GM23338 (cell line): Measurements from ENCODE around the gene PPP2R2B. TPM values are rescaled to one million over a fixed set of nuclear protein-coding genes. Genes with fewer than 3 reads are reported as not detected.
A peak's percentile ranks its signal among the peaks of the same experiment; 100 is the strongest.

ENCODE experiments used
- ATAC-seq: fragments of 200-7000 bp; cut with Tn5 transposase; 3 replicates; pipeline ENCODE4 v1.9.1; 2020
- DNase-seq: peaks from one replicate; pipeline ENCODE4 v3.0.0-alpha.2; 2015; ENCODE audit warnings: low spot score
- H2AFZ ChIP-seq: fragments of 200-600 bp; sonication (generic); 2 replicates; pipeline ENCODE4 v1.8.0; 2016; ENCODE audit warnings: antibody characterized with exemption, mild to moderate bottlenecking, moderate library complexity
- H3F3A ChIP-seq: fragments of 200-600 bp; sonication (generic); replicated peaks from 2 replicates; pipeline ENCODE4 v1.8.0; 2017; ENCODE audit warnings: antibody characterized with exemption, mixed run types, low read depth
- H3K27ac ChIP-seq: fragments of 200-600 bp; sonication (generic); 2 replicates; pipeline ENCODE4 v1.6.1; 2016; ENCODE audit warnings: low read depth
- H3K27me3 ChIP-seq: fragments of 200-600 bp; sonication (generic); 2 replicates; pipeline ENCODE4 v1.8.0; 2016; ENCODE audit warnings: mild to moderate bottlenecking, mixed run types, moderate library complexity; ENCODE audit not compliant: insufficient read depth
- H3K36me3 ChIP-seq: fragments of 200-600 bp; sonication (generic); 2 replicates; pipeline ENCODE4 v1.8.0; 2016; ENCODE audit warnings: mild to moderate bottlenecking; ENCODE audit not compliant: insufficient read depth
- H3K4me1 ChIP-seq: fragments of 200-600 bp; sonication (generic); 2 replicates; pipeline ENCODE4 v1.8.0; 2016; ENCODE audit warnings: mild to moderate bottlenecking, moderate library complexity; ENCODE audit not compliant: insufficient read depth
- H3K4me2 ChIP-seq: fragments of 200-600 bp; sonication (generic); 2 replicates; pipeline ENCODE4 v1.7.1; 2017; ENCODE audit warnings: mixed run types
- H3K4me3 ChIP-seq: fragments of 200-600 bp; sonication (generic); 2 replicates; pipeline ENCODE4 v1.6.1; 2016; ENCODE audit warnings: mixed run types
- H3K79me2 ChIP-seq: fragments of 200-600 bp; sonication (generic); replicated peaks from 2 replicates; pipeline ENCODE4 v1.8.0; 2017; ENCODE audit warnings: mild to moderate bottlenecking; ENCODE audit not compliant: insufficient read depth
- H3K9me2 ChIP-seq: fragments of 200-600 bp; sonication (generic); 2 replicates; pipeline ENCODE4 v1.8.0; 2017; ENCODE audit not compliant: insufficient read depth
- H4K20me1 ChIP-seq: fragments of 200-600 bp; sonication (generic); replicated peaks from 2 replicates; pipeline ENCODE4 v1.8.0; 2017; ENCODE audit warnings: mild to moderate bottlenecking; ENCODE audit not compliant: insufficient read depth
- H3K27ac Mint-ChIP-seq: 2 replicates; pipeline ENCODE4 v1.8.0; 2020; ENCODE audit warnings: inconsistent platforms, mild to moderate bottlenecking, moderate library complexity, mixed read lengths
- H3K27me3 Mint-ChIP-seq: 3 replicates; pipeline ENCODE4 v1.8.0; 2022; ENCODE audit warnings: low read depth, mild to moderate bottlenecking, moderate library complexity, mixed read lengths, inconsistent platforms; ENCODE audit not compliant: insufficient read depth, poor library complexity
- H3K36me3 Mint-ChIP-seq: 3 replicates; pipeline ENCODE4 v1.8.0; 2021; ENCODE audit warnings: low read depth, mild to moderate bottlenecking, inconsistent platforms, moderate library complexity, mixed read lengths
- H3K4me1 Mint-ChIP-seq: 3 replicates; pipeline ENCODE4 v1.8.0; 2020; ENCODE audit warnings: mild to moderate bottlenecking, inconsistent platforms, mixed read lengths
- H3K4me3 Mint-ChIP-seq: 3 replicates; pipeline ENCODE4 v1.8.0; 2021; ENCODE audit warnings: moderate library complexity, mild to moderate bottlenecking, inconsistent platforms, mixed read lengths
- H3K9me3 Mint-ChIP-seq: 3 replicates; pipeline ENCODE4 v1.8.0; 2020; ENCODE audit warnings: moderate library complexity, mild to moderate bottlenecking, inconsistent platforms, mixed read lengths
- CREB1 ChIP-seq: fragments of 250-450 bp; sonication (Bioruptor Pico); IDR thresholded peaks from 2 replicates; pipeline ENCODE4 v1.5.0; 2020; ENCODE audit warnings: low read depth, mild to moderate bottlenecking, moderate library complexity
- ETS1 ChIP-seq: IDR thresholded peaks from 2 replicates; pipeline ENCODE4 v1.6.1; 2016; ENCODE audit warnings: antibody characterized with exemption
- EZH2 ChIP-seq: fragments of 200-600 bp; sonication (generic); IDR thresholded peaks from one replicate; pipeline ENCODE4 v1.8.0; 2017; ENCODE audit warnings: antibody characterized with exemption, mild to moderate bottlenecking, low read depth; ENCODE audit not compliant: unreplicated experiment
- EZH2phosphoT487 ChIP-seq: fragments of 200-600 bp; sonication (generic); IDR thresholded peaks from one replicate; pipeline ENCODE4 v1.8.1; 2018; ENCODE audit warnings: antibody characterized with exemption; ENCODE audit not compliant: unreplicated experiment
- JUNB ChIP-seq: IDR thresholded peaks from one replicate; pipeline ENCODE4 v1.6.1; 2016; ENCODE audit warnings: antibody characterized with exemption; ENCODE audit not compliant: unreplicated experiment
- NANOG ChIP-seq: IDR thresholded peaks from 2 replicates; pipeline ENCODE4 v1.6.1; 2016; ENCODE audit warnings: antibody characterized with exemption, borderline replicate concordance
- POLR2AphosphoS5 ChIP-seq: IDR thresholded peaks from 2 replicates; pipeline ENCODE4 v1.6.1; 2016; ENCODE audit warnings: antibody characterized with exemption, low read depth
- REST ChIP-seq: IDR thresholded peaks from one replicate; pipeline ENCODE4 v1.6.1; 2018; ENCODE audit warnings: antibody characterized with exemption; ENCODE audit not compliant: unreplicated experiment
- STAT1 ChIP-seq: IDR thresholded peaks from one replicate; pipeline ENCODE4 v1.6.1; 2016; ENCODE audit warnings: antibody characterized with exemption; ENCODE audit not compliant: unreplicated experiment
- ZNF114 ChIP-seq: fragments of 250-450 bp; sonication (Bioruptor Pico); IDR thresholded peaks from 2 replicates; pipeline ENCODE4 v1.5.0; 2020; ENCODE audit warnings: mild to moderate bottlenecking, moderate library complexity
- ZNF331 ChIP-seq: fragments of 250-450 bp; sonication (Bioruptor Pico); IDR thresholded peaks from 2 replicates; pipeline ENCODE4 v1.5.0; 2020; ENCODE audit warnings: low read depth, mild to moderate bottlenecking, moderate library complexity
- polyA plus RNA-seq: library from polyadenylated mRNA; unstranded; fragments of >200 nt; fragmentation: Nextera tagmentation; extraction: Ambion mirVana; gene quantifications from 2 replicates; pipeline ENCODE4 v1.2.1, GENCODE V29; 2016
- total RNA-seq: library from RNA; depleted of rRNA; stranded (reverse); fragments of >200 nt; shearing (Covaris generic); gene quantifications from 2 replicates; pipeline ENCODE4 v1.2.3, GENCODE V29; 2014
- TF ChIP-seq, protein P1 (sequence below), 2 experiments: fragments of 200-600 bp in 1 of 2; sonication (generic) in 1 of 2; conservative IDR thresholded peaks; 2 replicates each; pipeline versions ENCODE4 v1.5.1 to v1.6.1; 2016 to 2017; ENCODE audit warnings: antibody characterized with exemption in 2 of 2, low read depth in 2 of 2, mild to moderate bottlenecking in 2 of 2, moderate library complexity in 1 of 2
- TF ChIP-seq, protein P2 (sequence below): fragments of 250-450 bp; sonication (Bioruptor Pico); IDR thresholded peaks from 2 replicates; pipeline ENCODE4 v1.5.0; 2020; ENCODE audit warnings: mild to moderate bottlenecking, moderate library complexity

Gene PPP2R2B
- total and polyA plus RNA-seq, 2 experiments from 2014 or later, result 21.3 to 33.9 TPM

DNA sequence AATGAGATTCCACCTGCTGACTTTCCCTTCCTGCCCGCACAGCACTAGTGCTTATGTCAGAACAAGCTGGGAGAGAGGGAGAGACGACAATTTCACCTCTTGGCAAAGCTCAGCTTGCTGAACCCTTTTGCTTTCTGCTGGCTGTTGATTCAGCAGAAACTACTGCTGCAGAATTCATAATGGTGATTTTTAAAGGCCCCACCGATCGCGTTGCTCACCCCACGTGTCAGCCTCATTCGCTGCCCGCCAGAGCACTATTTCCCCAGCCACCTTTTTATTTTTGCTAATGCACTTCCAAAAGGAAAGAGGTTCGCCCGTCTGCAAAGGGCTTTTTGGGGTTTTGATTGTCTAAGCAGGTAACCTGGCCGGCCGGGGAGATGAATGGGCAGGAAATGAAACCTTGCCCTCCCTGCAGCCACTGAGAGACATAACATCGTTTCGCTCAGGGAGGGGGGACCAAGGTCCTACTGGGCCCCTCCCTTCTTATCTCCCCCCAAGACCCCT lies 1.3 kb downstream of the PPP2R2B start:
- ATAC-seq (no peak), DNase-seq (peak; percentile 35)
- H3K4me2 ChIP-seq, result peak overlapping the region; percentile 99
- H3K9me3 Mint-ChIP-seq, result no peaks in the 10 kb centered on the region
- peak overlapping the region; percentile 90 for H3K4me3 Mint-ChIP-seq
- H4K20me1 ChIP-seq, result no peaks in the 10 kb centered on the region
- H3K27me3 Mint-ChIP-seq, result peaks cover 16% of the 10 kb centered on the region
- no peaks in the 10 kb centered on the region for H3K36me3 Mint-ChIP-seq
- H3K36me3 ChIP-seq, result no peaks in the 10 kb centered on the region
- H3K4me1 Mint-ChIP-seq, result peaks cover 54% of the 10 kb centered on the region
- H3F3A ChIP-seq, result 0 out of 2 replicates have a peak, but pooled peaks cover 2% of the 10 kb centered on the region
- TF ChIP-seq JUNB (no peak), REST (no peak), ZNF114 (CRISPR knock-in tag) (no peak), ETS1 (no peak), NANOG (no peak), POLR2AphosphoS5 (no peak), CREB1 (CRISPR knock-in tag) (no peak), EZH2 (no peak), EZH2phosphoT487 (no peak), STAT1 (no peak), ZNF331 (no peak)
- TF ChIP-seq, protein P1, sequence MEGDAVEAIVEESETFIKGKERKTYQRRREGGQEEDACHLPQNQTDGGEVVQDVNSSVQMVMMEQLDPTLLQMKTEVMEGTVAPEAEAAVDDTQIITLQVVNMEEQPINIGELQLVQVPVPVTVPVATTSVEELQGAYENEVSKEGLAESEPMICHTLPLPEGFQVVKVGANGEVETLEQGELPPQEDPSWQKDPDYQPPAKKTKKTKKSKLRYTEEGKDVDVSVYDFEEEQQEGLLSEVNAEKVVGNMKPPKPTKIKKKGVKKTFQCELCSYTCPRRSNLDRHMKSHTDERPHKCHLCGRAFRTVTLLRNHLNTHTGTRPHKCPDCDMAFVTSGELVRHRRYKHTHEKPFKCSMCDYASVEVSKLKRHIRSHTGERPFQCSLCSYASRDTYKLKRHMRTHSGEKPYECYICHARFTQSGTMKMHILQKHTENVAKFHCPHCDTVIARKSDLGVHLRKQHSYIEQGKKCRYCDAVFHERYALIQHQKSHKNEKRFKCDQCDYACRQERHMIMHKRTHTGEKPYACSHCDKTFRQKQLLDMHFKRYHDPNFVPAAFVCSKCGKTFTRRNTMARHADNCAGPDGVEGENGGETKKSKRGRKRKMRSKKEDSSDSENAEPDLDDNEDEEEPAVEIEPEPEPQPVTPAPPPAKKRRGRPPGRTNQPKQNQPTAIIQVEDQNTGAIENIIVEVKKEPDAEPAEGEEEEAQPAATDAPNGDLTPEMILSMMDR (conservative IDR thresholded peaks at IDR 0.05; ENCODE audit: low read depth in 2 of 2), result no peak
- TF ChIP-seq, protein P2, sequence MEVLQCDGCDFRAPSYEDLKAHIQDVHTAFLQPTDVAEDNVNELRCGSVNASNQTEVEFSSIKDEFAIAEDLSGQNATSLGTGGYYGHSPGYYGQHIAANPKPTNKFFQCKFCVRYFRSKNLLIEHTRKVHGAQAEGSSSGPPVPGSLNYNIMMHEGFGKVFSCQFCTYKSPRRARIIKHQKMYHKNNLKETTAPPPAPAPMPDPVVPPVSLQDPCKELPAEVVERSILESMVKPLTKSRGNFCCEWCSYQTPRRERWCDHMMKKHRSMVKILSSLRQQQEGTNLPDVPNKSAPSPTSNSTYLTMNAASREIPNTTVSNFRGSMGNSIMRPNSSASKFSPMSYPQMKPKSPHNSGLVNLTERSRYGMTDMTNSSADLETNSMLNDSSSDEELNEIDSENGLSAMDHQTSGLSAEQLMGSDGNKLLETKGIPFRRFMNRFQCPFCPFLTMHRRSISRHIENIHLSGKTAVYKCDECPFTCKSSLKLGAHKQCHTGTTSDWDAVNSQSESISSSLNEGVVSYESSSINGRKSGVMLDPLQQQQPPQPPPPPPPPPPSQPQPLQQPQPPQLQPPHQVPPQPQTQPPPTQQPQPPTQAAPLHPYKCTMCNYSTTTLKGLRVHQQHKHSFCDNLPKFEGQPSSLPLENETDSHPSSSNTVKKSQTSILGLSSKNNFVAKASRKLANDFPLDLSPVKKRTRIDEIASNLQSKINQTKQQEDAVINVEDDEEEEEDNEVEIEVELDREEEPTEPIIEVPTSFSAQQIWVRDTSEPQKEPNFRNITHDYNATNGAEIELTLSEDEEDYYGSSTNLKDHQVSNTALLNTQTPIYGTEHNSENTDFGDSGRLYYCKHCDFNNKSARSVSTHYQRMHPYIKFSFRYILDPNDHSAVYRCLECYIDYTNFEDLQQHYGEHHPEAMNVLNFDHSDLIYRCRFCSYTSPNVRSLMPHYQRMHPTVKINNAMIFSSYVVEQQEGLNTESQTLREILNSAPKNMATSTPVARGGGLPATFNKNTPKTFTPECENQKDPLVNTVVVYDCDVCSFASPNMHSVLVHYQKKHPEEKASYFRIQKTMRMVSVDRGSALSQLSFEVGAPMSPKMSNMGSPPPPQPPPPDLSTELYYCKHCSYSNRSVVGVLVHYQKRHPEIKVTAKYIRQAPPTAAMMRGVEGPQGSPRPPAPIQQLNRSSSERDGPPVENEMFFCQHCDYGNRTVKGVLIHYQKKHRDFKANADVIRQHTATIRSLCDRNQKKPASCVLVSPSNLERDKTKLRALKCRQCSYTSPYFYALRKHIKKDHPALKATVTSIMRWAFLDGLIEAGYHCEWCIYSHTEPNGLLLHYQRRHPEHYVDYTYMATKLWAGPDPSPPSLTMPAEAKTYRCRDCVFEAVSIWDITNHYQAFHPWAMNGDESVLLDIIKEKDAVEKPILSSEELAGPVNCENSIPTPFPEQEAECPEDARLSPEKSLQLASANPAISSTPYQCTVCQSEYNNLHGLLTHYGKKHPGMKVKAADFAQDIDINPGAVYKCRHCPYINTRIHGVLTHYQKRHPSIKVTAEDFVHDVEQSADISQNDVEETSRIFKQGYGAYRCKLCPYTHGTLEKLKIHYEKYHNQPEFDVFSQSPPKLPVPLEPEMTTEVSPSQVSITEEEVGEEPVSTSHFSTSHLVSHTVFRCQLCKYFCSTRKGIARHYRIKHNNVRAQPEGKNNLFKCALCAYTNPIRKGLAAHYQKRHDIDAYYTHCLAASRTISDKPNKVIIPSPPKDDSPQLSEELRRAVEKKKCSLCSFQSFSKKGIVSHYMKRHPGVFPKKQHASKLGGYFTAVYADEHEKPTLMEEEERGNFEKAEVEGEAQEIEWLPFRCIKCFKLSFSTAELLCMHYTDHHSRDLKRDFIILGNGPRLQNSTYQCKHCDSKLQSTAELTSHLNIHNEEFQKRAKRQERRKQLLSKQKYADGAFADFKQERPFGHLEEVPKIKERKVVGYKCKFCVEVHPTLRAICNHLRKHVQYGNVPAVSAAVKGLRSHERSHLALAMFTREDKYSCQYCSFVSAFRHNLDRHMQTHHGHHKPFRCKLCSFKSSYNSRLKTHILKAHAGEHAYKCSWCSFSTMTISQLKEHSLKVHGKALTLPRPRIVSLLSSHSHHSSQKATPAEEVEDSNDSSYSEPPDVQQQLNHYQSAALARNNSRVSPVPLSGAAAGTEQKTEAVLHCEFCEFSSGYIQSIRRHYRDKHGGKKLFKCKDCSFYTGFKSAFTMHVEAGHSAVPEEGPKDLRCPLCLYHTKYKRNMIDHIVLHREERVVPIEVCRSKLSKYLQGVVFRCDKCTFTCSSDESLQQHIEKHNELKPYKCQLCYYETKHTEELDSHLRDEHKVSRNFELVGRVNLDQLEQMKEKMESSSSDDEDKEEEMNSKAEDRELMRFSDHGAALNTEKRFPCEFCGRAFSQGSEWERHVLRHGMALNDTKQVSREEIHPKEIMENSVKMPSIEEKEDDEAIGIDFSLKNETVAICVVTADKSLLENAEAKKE, result no peak
- no peaks in the 10 kb centered on the region for H3K9me2 ChIP-seq
- H3K79me2 ChIP-seq, result peaks cover 16% of the 10 kb centered on the region; the same call in 1 of the 2 replicates
- peak overlapping the region; percentile 87 for H3K4me3 ChIP-seq
- peak overlapping the region; percentile 92 for H2AFZ ChIP-seq
- H3K4me1 ChIP-seq, result peaks cover 57% of the 10 kb centered on the region
- no peak overlapping the region for H3K27ac Mint-ChIP-seq
- peaks cover 45% of the 10 kb centered on the region for H3K27me3 ChIP-seq
- no peak overlapping the region for H3K27ac ChIP-seq
